Progenitor cell of endocrine pancreas (in vitro differentiated cells): ENCODE measurements around the gene RASSF5. TPM values are rescaled to one million over a fixed set of nuclear protein-coding genes. Genes with fewer than 3 reads are reported as not detected.

Source experiments
- DNase-seq: peaks from one replicate; pipeline ENCODE4 v3.0.0; 2021; ENCODE audit warnings: low spot score; ENCODE audit not compliant: unreplicated experiment
- H3K27ac Mint-ChIP-seq: 2 replicates; pipeline ENCODE4 v1.8.0; 2021; ENCODE audit warnings: mild to moderate bottlenecking, moderate library complexity, mixed read lengths
- H3K27me3 Mint-ChIP-seq: 2 replicates; pipeline ENCODE4 v1.8.0; 2021; ENCODE audit warnings: mixed read lengths
- H3K36me3 Mint-ChIP-seq: 2 replicates; pipeline ENCODE4 v1.8.0; 2022; ENCODE audit warnings: mixed read lengths; ENCODE audit not compliant: insufficient read depth
- H3K4me1 Mint-ChIP-seq: 2 replicates; pipeline ENCODE4 v1.8.0; 2021; ENCODE audit warnings: low read depth, mixed read lengths
- H3K4me3 Mint-ChIP-seq: 2 replicates; pipeline ENCODE4 v1.8.0; 2021; ENCODE audit warnings: low read depth, mild to moderate bottlenecking, moderate library complexity, mixed read lengths
- H3K9me3 Mint-ChIP-seq: 2 replicates; pipeline ENCODE4 v1.8.0; 2021; ENCODE audit warnings: low read depth, mixed read lengths
- total RNA-seq: library from RNA; stranded (reverse); gene quantifications from 2 replicates; pipeline ENCODE4 v1.2.1, GENCODE V29; 2021
- TF ChIP-seq, protein P1 (sequence below): fragments of 200-600 bp; sonication (generic); IDR thresholded peaks from one replicate; pipeline ENCODE4 v1.5.0; 2021; ENCODE audit warnings: antibody characterized with exemption, mild to moderate bottlenecking; ENCODE audit not compliant: unreplicated experiment

RASSF5 gene
- total RNA-seq, 1 donor from 2014 or later: 7.0 TPM

DNA sequence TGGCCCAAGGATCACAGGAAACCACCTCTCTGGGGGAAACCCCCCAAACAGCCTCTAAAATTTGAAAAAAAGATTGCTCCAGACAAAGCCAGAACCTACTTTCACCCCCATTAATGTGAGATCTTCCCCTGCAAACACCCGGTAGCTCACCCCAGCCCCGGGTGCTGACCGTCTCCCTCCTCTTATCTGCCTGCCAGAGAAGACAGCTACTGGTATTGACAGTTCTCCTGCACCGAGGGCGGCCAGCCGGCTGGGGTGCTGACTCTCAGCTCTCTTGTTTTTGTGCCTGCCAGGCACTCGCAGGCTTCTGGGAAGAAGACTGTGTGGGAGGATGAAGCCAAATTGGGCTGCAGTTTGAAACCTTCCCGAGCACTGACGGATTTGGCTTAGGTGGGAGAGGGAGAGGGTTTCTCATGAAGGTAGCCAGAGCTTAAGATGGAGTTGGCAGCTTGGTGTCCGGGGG, 48.2 kb downstream of the RASSF5 start:
- TF ChIP-seq, protein P1, sequence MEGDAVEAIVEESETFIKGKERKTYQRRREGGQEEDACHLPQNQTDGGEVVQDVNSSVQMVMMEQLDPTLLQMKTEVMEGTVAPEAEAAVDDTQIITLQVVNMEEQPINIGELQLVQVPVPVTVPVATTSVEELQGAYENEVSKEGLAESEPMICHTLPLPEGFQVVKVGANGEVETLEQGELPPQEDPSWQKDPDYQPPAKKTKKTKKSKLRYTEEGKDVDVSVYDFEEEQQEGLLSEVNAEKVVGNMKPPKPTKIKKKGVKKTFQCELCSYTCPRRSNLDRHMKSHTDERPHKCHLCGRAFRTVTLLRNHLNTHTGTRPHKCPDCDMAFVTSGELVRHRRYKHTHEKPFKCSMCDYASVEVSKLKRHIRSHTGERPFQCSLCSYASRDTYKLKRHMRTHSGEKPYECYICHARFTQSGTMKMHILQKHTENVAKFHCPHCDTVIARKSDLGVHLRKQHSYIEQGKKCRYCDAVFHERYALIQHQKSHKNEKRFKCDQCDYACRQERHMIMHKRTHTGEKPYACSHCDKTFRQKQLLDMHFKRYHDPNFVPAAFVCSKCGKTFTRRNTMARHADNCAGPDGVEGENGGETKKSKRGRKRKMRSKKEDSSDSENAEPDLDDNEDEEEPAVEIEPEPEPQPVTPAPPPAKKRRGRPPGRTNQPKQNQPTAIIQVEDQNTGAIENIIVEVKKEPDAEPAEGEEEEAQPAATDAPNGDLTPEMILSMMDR: no peak
- peaks cover 38% of the 10 kb centered on the region for H3K4me1 Mint-ChIP-seq
- no peak for DNase-seq
- H3K27me3 Mint-ChIP-seq: peaks cover 42% of the 10 kb centered on the region
- no peak overlapping the region for H3K4me3 Mint-ChIP-seq
- H3K9me3 Mint-ChIP-seq: no peaks in the 10 kb centered on the region
- H3K36me3 Mint-ChIP-seq: no peaks in the 10 kb centered on the region
- H3K27ac Mint-ChIP-seq: peak overlapping the region; percentile 22

DNA sequence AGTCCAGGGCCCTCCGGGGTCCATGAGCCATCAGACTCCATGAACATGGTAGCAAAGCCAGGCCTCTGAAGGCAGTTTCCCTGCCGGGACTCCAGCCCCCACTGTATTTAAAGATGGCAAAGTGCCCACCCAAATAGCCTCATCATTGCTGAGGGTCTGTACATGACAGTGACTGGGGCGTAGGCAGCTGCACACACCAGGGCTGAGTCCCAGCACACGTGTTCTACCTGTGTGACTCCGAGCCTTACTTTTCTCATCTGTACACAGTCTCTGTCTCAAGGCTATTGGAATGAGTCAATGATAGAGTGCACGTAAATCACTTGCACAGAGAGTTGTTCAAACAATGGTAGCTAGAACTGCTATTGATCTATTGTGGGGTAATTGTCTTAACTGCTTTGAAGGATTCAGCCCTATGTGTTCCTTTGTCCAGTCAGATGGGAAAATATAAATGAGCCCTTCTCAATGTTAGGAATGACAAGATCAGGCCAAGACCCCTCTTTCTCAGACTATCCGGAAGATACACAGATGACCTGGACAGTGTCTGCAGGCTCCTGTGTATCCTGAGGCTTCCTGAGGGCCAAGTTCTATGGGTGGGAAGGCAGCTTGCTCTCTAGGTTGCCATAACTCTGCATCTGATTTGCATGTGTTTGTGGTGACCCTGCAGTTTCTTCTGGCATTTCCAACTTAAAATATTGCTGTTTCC, 48.9 kb downstream of the RASSF5 start:
- Mint-ChIP-seq H3K27me3 (peaks cover 37% of the 10 kb centered on the region), H3K4me3 (peak overlapping the region; percentile 49), H3K27ac (peak overlapping the region; percentile 59), H3K9me3 (no peaks in the 10 kb centered on the region), H3K4me1 (peaks cover 38% of the 10 kb centered on the region), H3K36me3 (no peaks in the 10 kb centered on the region)
- no peak for DNase-seq
- TF ChIP-seq, protein P1: no peak

DNA sequence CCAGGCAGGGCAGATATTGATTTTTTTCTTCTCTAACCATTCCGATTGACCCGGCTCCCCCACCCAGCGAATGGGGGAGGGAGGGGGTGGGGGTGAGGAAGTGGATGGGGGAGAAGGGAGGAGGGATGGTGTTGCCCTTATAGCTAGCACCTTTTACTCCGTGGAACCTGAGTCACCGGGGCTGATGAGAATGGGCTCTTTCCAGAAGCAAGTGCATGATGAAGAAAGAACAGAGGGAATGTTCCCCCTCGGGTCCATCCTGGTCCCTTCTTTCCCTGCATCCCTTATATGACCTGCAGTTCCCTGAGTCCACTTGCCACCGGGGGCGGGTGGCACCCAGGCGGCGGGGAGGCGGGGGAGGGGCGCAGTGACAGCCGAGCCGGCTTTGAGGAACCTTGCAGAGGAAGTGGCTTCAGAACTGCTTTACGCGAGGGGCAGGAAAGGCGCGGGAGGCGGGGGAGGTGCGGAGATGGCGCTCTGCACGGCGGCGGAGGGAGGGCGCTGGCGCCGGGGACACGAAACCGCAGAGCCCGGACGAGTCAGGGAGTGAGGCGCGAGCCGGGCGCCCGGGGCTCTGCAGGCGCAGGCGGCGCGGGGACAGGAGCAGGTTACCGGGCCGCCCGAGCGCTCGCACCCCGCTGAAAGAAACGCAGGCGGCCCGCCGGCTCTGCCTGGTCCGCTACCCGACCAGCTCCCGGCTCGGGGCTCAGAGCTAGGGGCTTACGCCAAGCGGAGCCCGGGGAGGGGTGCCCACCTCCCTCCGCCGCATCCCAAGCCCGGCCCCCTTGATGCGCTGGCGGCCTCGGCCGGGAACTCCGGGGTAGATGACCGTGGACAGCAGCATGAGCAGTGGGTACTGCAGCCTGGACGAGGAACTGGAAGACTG, 49.7 kb downstream of the RASSF5 start:
- Mint-ChIP-seq H3K4me3 (peak overlapping the region; percentile 69), H3K4me1 (peaks cover 38% of the 10 kb centered on the region), H3K36me3 (no peaks in the 10 kb centered on the region), H3K9me3 (no peaks in the 10 kb centered on the region), H3K27me3 (peaks cover 34% of the 10 kb centered on the region), H3K27ac (peak overlapping the region; percentile 59)
- TF ChIP-seq, protein P1: no peak
- peak; percentile 51 for DNase-seq

DNA sequence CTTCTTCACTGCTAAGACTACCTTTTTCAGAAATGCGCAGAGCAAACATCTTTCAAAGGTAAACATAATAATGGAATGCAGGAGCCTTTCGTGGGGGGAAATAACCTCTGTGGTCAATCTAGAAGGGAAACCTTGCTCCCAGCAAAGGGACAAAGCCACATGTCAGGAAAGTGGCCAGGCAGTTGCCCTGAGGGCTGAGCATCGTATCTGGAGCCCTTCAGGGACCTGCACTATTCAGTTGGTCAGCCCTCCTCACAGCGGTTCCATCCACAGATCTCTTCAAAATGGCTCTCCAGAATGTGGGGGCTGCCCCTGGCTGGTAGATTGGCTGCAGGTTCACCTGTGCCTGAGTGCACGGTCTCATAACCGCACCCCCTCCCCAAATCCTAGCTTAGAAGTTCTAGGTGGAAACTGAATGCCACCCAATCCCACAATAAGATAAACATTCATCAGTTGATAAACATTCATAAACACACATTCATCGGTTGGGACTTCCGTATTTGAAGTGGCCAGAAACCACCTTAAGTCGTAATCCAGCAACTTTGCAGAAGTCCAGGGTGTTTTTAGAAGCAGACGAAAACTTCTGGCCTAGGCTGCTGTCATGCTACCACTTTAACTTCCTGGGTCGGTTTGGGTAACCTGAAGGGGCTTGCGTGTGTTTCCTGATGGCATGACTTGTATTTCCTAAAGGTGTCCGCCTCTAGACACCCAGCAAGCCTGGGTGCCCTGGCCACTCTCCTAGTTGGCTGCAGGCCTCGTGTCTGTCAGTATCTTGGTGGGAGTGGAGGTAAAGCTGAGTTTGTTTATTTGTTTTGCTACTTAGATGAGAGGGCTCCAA, 50.5 kb downstream of the RASSF5 start:
- Mint-ChIP-seq H3K9me3 (no peaks in the 10 kb centered on the region), H3K4me1 (peaks cover 38% of the 10 kb centered on the region), H3K36me3 (no peaks in the 10 kb centered on the region), H3K27me3 (peaks cover 29% of the 10 kb centered on the region), H3K27ac (no peak overlapping the region), H3K4me3 (peak overlapping the region; percentile 69)
- TF ChIP-seq, protein P1: no peak
- no peak for DNase-seq
